HG03469 (cell line): ENCODE data around the gene RPS16.

Source experiments
- ATAC-seq: cut with Tn5 transposase; IDR thresholded peaks from one replicate; pipeline ENCODE4 v1.9.1; 2021; ENCODE audit warnings: mild to moderate bottlenecking, moderate library complexity, moderate number of reproducible peaks; ENCODE audit not compliant: unreplicated experiment

The RPS16 gene

GRCh38 chr19:39449116-39449797 lies 13.5 kb upstream of the RPS16 start:
- no peak for ATAC-seq

GRCh38 chr19:39448271-39448670 lies 12.5 kb upstream of the RPS16 start:
- ATAC-seq: no peak

DNA sequence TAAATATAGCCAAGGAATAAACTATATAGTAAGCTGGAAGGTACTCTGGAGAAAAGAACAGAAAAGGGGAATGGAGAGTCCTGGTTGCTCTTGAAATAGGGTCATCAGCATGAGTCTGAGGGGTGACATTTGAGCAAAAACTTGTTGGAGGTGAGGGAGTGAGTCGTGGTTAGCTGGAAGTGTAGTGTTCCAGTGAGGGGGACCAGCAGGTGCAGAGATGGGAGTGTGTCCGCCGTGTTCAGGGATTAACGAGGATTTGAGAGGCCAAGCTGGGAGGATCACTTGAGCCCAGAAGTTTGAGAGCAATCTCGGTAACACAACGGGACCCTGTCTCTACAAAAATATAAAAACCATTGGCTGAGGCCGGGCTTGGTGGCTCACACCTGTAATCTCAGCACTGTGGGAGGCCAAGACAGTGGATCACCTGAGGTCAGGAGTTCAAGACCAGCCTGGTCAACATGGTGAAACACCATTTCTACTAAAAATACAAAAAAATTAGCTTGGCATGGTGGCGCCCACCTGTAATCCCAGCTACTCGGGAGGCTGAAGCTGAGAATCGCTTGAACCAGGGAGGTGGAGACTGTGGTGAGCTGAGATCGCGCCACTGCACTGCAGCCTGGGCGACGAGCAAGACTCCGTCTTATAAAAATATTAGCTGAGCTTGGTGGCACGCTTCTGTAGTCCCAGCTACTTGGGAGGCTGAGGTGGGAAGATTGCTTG lies 10.8 kb upstream of the RPS16 start:
- no peak for ATAC-seq

GRCh38 chr19:39445196-39446111 lies 9.7 kb upstream of the RPS16 start, which contains the start of gene SUPT5H:
Gene SUPT5H (plus strand): TSS chr19:39445582. CDS start chr19:39445891, 309 bp downstream.
- ATAC-seq: peak; percentile 60

DNA sequence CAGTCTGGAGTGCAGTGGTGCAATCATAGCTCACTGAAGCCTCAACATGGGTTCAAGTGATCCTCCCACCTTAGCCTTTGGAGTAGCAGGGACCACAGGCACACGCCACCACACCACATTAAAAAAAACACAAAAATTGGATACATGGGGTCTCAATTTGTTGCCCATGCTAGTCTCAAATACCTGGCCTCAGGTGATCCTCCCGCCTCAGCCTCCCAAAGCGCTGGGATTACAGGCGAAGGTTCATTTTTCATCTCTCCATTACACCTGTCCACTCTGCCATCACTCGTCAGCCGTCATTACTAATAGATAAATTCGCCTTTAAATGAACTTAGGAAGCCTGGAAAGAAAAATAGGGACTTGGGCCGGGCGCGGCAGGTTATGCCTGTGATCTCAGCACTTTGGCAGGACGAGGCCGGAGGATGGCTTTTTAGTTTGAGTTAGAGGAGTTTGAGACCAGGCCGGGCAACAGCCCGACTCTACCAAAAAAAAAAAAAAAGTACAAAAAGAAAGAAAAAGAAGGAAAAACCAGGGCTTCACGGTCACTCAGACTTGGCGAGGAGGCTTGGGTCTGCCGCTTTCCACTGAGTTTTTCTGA lies 8.9 kb upstream of the RPS16 start:
- no peak for ATAC-seq

- ATAC-seq: no peak
These were observed 2.7 kb upstream of the RPS16 start for GRCh38 chr19:39438270-39438934.

GRCh38 chr19:39436350-39436716 lies 584 bp upstream of the RPS16 start:
- no peak for ATAC-seq

- ATAC-seq: no peak
These were observed 1.3 kb downstream of the RPS16 start for GRCh38 chr19:39434123-39435076.

DNA sequence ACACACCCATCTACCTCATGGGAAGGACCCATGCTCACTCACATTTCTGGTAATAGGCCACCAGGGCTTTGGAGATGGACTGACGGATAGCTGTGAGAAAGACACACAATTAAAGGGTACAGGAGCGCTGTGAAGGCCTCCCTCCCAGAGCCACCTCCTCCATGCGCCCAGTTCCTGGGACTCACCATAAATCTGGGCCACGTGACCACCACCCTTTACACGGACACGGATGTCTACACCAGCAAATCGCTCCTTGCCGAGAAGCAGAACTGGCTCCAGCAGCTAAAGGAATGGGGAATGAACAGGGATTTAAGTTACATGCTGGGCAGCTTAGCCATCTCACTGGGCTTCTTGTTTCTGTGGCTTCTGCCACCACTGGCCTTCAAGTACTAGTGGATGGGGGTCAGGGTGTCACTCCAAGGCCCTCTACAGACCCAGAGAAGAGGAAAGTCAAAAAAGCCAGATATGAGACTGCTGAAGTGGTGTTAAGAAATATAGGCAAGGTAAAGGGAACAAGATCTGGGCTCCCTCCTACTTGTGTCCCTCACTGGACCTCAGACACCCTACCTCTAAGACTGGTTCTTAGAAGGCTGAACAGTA lies 2.2 kb downstream of the RPS16 start:
- no peak for ATAC-seq

GRCh38 chr19:39432677-39433025 lies 3.1 kb downstream of the RPS16 start:
- ATAC-seq: no peak

DNA sequence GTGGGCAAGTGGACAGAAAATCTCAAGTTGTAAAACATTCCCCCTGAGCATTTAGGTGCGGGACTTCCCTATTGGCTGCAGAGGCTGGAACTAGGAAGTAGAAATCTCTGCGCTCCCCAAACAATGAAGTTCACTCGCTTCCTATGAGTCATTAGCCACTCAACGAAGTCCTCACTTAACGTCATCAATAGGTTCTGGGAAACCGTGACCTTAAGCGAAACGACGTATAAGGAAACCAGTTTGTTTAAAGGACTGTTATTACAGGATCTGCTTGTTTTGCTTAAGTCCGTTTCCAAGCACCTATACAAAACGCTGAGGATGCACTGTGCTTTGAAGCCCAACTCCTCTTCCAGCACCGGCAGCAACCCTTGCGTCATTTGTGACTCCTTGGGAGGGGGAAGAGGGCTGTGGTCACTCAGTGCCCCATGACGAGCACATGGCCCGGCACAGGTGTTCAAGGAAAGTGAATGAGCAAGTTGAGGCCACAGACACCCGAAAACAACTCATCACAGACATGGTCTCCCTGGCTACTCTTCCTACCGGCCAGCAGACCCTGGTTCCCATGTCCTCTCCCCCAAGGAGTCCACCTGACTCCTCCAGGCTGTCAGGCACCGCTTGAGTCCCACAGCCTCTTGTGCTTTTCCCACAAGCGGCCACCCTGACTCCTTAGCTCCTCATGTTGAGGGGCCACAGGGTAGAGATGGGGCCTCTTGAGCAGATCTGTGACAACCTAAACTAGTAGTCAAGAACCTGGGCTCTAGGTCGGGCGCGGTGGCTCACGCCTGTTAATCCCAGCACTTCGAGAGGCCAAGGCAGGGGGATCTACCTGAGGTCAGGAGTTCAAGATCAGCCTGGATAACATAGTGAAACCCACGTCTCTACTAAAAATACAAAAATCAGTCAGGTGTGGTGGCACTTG lies 4.8 kb downstream of the RPS16 start:
- ATAC-seq: peak; percentile 33

DNA sequence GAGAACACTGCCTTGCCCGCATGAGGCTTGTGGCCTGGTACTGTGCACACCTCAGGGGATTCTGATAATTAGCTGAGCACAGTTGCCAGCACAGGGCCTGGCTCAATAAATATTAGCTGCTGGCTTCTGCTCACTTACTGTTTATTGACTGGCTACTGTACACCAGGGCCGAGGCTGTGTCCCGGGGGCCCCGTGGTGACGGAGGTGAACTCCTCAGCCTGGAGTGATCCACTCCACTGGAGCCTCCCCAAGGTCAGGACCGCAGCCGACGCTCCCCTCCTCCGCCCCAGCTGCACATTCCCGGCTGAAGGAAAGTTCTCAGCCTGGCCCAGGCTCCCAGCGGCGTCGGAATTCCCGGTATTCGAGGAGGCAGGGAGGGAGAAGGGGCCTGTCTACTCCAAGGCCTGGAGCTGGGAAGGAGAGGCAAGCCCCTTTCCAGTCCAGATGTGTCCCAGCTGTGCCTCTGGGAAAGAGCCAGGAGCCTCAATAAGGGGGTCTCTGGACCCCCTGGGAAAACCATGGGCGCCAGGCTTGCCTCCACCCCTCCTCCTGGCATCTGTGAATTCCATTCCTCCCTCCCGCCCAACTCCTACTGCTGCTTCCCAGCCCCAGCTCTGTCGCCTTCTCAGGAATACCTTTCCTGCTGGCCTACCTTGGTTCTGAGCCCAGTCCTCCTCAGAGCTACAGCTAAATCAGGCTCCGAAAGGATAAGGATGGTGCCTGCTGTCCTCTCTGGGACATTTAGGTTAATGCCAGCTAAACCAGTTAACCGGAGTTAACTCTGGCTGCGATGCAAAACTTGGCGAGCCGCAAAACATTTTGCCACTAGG lies 7.3 kb downstream of the RPS16 start:
- no peak for ATAC-seq

GRCh38 chr19:39427707-39428106 lies 8.0 kb downstream of the RPS16 start:
- ATAC-seq: no peak

DNA sequence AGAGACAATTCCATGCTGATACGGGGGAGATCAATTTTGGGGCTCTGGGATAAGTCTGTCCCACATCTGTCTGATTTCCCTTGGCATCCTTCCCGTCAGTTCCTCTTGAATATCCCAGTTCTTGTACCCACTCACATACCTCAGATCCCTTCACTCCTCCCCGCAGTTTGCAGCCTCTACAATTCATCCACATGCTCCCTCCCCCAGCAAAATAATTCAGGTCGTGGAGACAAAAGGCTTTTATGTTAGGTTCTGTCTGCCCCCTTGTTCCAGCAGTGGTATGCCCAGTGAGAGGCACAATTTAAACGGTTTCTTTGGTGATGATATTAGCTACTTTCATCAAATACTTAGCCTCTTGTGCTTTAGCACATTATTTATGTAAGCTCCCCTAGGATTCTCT lies 9.6 kb downstream of the RPS16 start:
- no peak for ATAC-seq

DNA sequence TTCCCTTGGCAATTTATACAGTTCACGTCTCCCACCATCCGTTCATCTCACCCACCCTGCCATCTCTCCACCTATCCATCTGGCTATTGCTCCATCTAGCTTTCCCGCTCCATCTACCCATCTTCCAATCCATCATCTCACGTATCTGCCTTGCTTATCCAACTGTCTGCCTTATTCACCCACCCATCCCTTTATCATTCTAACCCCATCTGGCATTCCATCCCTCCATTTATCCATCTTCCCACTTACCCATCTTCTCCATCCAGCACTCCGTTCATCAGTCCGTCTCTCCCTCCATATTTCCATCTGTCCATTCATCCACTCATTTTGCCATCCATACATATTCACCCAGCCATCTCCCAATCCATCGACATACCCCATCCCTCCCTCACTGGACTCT lies 10.0 kb downstream of the RPS16 start:
- ATAC-seq: no peak

DNA sequence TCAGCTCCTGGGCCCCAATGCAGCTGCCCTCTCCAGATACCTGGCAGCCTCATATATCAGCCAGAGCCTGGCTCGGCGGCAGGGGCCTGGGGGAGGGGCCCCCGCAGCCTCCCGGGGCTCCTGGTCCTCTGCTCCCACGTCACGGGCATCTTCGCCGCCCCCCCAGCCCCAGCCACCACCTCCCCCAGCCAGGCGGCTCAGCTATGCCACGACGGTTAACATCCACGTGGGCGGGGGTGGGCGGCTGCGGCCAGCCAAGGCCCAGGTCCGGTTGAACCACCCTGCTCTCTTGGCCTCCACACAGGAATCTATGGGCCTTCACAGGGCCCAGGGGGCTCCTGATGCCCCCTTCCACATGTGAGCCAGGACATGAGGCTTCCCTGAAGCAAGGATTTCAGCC lies 10.8 kb downstream of the RPS16 start:
- ATAC-seq: no peak
